ENCODE measurements around the gene EEF2.
"Not testable (repeated sequence)": the region's sequence is repeated elsewhere in the genome, so short reads cannot be mapped to it uniquely, and the experiment has no call there.

Gene EEF2

DNA sequence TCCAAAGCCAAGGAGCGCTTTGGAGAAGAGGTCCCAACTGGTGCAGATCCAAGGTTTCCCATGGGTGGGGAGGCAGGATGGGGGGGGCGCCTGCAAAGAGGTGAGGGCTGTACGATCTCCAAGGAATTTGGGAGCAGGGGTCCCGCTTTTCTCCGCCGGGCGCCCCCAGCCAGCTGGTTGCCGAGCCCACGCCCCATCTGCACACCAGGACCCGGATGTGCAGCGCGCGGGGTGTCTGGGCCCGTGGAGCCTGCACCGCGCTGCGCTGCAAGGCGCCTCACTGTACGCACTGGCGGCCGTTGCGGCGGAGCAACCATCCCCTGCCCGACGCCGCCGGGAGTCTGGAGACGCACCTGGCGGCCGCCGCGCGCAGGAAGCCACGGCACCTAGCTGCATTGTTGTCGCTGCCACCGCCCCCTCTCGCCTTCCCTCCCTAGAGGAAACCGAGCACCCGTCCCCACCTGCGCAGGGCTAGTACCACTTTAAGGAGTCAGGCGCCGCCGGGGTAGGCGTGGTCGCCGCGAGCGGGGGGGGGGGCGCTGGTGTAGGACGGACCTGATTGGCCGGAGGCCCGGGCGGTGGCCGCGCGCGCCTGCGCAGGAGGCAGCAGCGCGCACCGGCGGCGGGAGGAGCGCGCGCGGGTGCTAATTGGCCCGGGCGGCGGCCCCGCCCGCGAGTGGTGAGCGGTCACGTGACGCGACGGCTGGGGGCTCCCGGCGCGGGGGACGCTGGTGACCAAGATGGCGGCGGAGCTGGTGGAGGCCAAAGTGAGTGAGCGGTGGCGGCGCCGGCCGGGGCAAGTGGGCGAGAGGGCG is 22.0 kb upstream of the EEF2 start, which contains the start of gene PIAS4:
Gene PIAS4, plus strand, starts transcription at position 716 of the 815 bp plus-strand sequence. Its CDS starts 25 bp downstream, at position 741.
- no peaks in the 10 kb centered on the region for H3K36me3 Mint-ChIP-seq (ENCODE audit: low read depth)
- TF ChIP-seq, protein P1, sequence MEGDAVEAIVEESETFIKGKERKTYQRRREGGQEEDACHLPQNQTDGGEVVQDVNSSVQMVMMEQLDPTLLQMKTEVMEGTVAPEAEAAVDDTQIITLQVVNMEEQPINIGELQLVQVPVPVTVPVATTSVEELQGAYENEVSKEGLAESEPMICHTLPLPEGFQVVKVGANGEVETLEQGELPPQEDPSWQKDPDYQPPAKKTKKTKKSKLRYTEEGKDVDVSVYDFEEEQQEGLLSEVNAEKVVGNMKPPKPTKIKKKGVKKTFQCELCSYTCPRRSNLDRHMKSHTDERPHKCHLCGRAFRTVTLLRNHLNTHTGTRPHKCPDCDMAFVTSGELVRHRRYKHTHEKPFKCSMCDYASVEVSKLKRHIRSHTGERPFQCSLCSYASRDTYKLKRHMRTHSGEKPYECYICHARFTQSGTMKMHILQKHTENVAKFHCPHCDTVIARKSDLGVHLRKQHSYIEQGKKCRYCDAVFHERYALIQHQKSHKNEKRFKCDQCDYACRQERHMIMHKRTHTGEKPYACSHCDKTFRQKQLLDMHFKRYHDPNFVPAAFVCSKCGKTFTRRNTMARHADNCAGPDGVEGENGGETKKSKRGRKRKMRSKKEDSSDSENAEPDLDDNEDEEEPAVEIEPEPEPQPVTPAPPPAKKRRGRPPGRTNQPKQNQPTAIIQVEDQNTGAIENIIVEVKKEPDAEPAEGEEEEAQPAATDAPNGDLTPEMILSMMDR (IDR thresholded peaks at IDR 0.05; ENCODE audit: unreplicated experiment in 3 of 3), result no peak
- peaks cover 31% of the 10 kb centered on the region for H3K4me1 Mint-ChIP-seq
- no peaks in the 10 kb centered on the region for H3K27me3 Mint-ChIP-seq (ENCODE audit: low read depth)
- H3K4me3 Mint-ChIP-seq, result peak within 1 kb of the TSS; percentile 85 to 97 (median 96)
- H3K9me3 Mint-ChIP-seq, result no peaks in the 10 kb centered on the region
- H3K27ac Mint-ChIP-seq, result peak within 1 kb of the TSS; percentile 61 to 79 (median 77)

DNA sequence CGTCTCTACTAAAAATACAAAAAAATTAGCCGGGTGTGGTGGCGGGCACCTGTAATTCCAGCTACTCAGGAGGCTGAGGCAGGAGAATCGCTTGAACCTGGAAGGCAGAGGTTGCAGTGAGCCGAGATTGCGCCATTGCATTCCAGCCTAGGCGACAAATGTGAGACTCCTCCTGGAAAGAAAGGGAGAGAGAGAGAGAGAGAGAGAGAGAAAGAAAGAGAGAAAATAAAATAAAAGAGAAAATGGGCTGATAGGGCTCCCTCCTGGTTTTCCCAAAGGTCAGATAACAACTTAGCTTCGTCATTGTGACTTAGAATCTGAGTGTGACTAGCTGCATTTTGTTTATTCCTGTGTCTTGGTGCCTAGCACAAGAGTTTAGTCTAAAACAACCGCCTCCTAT is 20.2 kb upstream of the EEF2 start:
- Mint-ChIP-seq H3K27ac (peak overlapping the region in 1 of 3 experiments; percentile 58), H3K4me1 (peaks cover 22% of the 10 kb centered on the region), H3K4me3 (peak overlapping the region; percentile 77 to 88 (median 87))
- not testable (repeated sequence) for H3K9me3 Mint-ChIP-seq; H3K27me3 Mint-ChIP-seq (ENCODE audit: low read depth); H3K36me3 Mint-ChIP-seq (ENCODE audit: low read depth)

DNA sequence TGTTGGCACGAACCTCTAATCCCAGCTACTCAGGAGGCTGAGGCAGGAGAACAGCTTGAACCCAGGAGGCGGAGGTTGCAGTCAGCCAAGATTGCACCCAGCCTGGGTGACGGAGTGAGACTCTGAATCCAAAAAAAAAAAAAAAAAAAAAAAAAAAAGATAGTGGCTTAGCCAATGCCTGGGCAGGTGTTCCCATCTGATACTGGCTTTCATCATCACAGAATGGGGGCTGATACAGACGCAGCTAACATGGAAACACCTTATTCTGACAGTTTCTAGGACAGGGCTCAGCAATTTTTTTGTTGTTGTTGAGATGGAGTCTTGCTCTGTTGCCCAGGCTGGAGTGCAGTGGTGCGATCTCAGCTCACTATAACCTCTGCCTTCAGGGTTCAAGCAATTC is 15.5 kb upstream of the EEF2 start:
- not testable (repeated sequence) for H3K4me1 Mint-ChIP-seq; H3K4me3 Mint-ChIP-seq; H3K27ac Mint-ChIP-seq; H3K9me3 Mint-ChIP-seq; H3K27me3 Mint-ChIP-seq (ENCODE audit: low read depth); H3K36me3 Mint-ChIP-seq (ENCODE audit: low read depth)

DNA sequence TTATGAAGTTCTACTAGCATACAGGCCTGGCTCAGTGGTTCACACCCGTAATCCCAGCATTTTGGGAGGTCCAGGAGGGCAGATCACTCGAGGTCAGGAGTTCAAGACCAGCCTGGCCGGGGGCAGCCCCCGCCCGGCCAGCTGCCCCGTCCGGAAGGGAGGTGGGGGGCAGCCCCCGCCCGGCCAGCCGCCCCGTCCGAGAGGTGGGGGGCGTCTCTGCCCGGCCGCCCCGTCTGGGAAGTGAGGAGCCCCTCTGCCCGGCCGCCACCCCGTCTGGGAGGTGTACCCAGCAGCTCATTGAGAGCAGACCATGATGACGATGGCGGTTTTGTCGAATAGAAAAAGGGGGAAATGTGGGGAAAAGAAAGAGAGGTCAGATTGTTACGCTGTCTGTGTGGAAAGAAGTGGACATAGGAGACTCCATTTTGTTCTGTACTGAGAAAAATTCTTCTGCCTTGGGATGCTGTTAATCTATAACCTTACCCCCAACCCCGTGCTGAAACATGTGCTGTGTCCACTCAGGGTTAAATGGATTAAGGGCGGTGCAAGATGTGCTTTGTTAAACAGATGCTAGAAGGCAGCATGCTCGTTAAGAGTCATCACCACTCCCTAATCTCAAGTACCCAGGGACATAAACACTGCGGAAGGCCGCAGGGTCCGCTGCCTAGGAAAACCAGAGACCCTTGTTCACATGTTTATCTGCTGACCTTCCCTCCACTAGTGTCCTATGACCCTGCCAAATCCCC is 13.6 kb upstream of the EEF2 start:
- H3K27me3 Mint-ChIP-seq (ENCODE audit: low read depth); H3K4me1 Mint-ChIP-seq; H3K36me3 Mint-ChIP-seq (ENCODE audit: low read depth); H3K9me3 Mint-ChIP-seq: not testable (repeated sequence)
- Mint-ChIP-seq H3K27ac (peak overlapping the region in 2 of 3 experiments; percentile 75 to 96), H3K4me3 (peak overlapping the region in 1 of 3 experiments; percentile 44)

DNA sequence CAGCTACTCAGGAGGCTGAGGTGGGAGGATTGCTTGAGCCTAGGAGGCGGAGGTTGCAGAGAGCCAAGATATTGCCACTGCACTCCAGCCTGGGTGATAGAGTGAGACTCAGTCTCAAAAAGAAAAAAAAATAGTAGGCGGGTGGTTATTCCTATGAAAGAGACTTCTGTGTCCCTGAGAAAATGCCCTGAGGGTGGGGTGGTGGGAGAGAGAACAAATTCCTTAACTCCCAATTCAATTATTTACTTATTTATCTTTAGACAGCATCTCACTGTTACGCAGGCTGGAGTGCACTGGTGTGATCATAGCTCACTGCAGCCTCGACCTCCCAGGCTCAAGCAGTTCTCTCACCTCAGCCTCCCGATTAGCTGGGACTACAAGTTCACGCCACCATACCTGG is 10.3 kb upstream of the EEF2 start:
- Mint-ChIP-seq H3K4me1 (no peaks in the 10 kb centered on the region), H3K36me3 (ENCODE audit: low read depth) (no peaks in the 10 kb centered on the region), H3K27me3 (ENCODE audit: low read depth) (peaks cover 3% of the 10 kb centered on the region), H3K9me3 (no peaks in the 10 kb centered on the region), H3K4me3 (no peak overlapping the region), H3K27ac (no peak overlapping the region)
- TF ChIP-seq, protein P1 (IDR thresholded peaks at IDR 0.05; ENCODE audit: unreplicated experiment in 3 of 3), result no peak

DNA sequence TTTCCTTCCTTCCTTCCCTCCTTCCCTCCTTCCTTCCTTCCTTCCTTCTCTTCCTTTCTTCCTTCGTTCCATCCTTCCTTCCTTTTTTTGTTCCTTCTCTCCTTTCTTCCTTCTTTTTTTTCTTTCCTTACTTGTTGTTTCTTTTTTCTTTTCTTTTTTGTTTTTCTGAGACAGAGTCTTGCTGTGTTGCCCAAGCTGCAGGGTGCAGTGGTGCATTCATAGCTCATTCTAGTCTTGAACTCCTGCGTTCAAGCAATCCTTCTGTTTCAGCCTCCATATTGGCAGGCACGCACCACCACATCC is 5.5 kb upstream of the EEF2 start:
- H3K27ac Mint-ChIP-seq, result peak overlapping the region in 1 of 3 experiments; percentile 57
- no peaks in the 10 kb centered on the region for H3K36me3 Mint-ChIP-seq (ENCODE audit: low read depth)
- TF ChIP-seq, protein P1 (IDR thresholded peaks at IDR 0.05; ENCODE audit: unreplicated experiment in 3 of 3), result no peak
- peak overlapping the region; percentile 62 to 73 (median 72) for H3K4me3 Mint-ChIP-seq
- H3K27me3 Mint-ChIP-seq (ENCODE audit: low read depth), result peaks cover 8% of the 10 kb centered on the region
- peaks cover 17% of the 10 kb centered on the region for H3K4me1 Mint-ChIP-seq
- no peaks in the 10 kb centered on the region for H3K9me3 Mint-ChIP-seq

DNA sequence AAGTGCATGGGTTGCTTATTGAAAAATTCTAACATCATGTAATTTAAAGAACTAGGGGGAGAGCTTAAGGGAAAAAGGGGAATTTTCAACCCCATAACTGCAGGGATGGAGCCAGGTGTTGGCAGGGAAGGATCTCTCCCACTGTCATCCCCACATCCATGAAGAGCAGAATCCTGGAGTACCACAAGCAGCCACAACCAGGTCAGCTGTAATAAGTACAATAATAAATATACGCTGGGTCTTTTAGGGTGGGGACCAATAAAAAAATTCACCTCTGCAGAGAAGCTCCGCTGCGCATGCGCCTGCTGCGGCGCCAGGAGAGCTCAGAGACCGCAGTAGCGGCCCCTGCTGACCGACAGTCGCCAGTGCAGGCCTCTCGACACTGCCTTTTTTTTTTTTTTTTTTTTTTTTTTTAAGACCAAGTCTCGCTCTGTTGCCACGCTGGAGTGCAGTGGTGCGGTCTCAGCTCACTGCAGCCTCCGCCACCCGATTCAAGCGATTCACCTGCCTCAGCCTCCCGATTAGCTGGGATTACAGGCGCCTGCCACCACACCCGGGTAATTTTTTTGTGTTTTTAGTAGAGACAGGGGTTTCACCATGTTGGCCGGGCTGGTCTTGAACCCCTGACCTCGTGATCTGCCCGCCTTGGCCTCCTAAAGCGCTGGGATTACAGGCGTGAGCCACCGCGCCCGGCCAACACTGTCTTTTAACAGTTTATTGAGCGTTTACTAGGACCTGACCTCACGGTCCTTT is 2.5 kb upstream of the EEF2 start:
- TF ChIP-seq, protein P1 (IDR thresholded peaks at IDR 0.05; ENCODE audit: unreplicated experiment in 3 of 3), result peak; percentile 89 to 90 (median 90)
- no peaks in the 10 kb centered on the region for H3K9me3 Mint-ChIP-seq
- H3K4me3 Mint-ChIP-seq, result peak overlapping the region; percentile 61 to 69 (median 69)
- H3K36me3 Mint-ChIP-seq (ENCODE audit: low read depth), result peaks cover 20% of the 10 kb centered on the region
- H3K27me3 Mint-ChIP-seq (ENCODE audit: low read depth), result peaks cover 4% of the 10 kb centered on the region
- H3K4me1 Mint-ChIP-seq, result peaks cover 43% of the 10 kb centered on the region
- peak overlapping the region in 1 of 3 experiments; percentile 23 for H3K27ac Mint-ChIP-seq
